ENCODE results near the gene PXYLP1. TPM values are rescaled to one million over a fixed set of nuclear protein-coding genes. Genes with fewer than 3 reads are reported as not detected.

Gene PXYLP1
- total RNA-seq, 1 experiment from 2014 or later: 16.3 TPM

- CTCF ChIA-PET: interaction anchor here (0.7 to 1.7 kb wide), 6 partner anchors 9 to 126 kb away, joined by 3 to 15 read pairs (median 4); partner anchors contain the start of gene ZBTB38
- H3K4me3 Mint-ChIP-seq (ENCODE audit: low read depth, unreplicated experiment): peak overlapping the region; percentile 37
- BruUV-seq (replicated peaks): no TSS peak
- intact Hi-C loops (cut with micrococcal nuclease; ENCODE audit: unreplicated experiment): no loop called here
- H3K9me3 Mint-ChIP-seq (ENCODE audit: low read depth, unreplicated experiment): no peaks in the 10 kb centered on the region
- no peak for TF ChIP-seq CTCF (IDR thresholded peaks at IDR 0.05; ENCODE audit: unreplicated experiment)
- H3K27ac Mint-ChIP-seq (ENCODE audit: unreplicated experiment): peak overlapping the region; percentile 40
- H3K36me3 Mint-ChIP-seq (ENCODE audit: insufficient read depth, unreplicated experiment): no peaks in the 10 kb centered on the region
- DNase-seq: no peak
- H3K27me3 Mint-ChIP-seq (ENCODE audit: unreplicated experiment): no peaks in the 10 kb centered on the region
- H3K4me1 Mint-ChIP-seq (ENCODE audit: low read depth, unreplicated experiment): peaks cover 55% of the 10 kb centered on the region
These were observed 94.5 kb downstream of the PXYLP1 start for GRCh38 chr3:141326123-141326522.

GRCh38 chr3:141326626-141327025, 95.0 kb downstream of the PXYLP1 start:
- CTCF ChIA-PET: interaction anchor here (1.0 to 1.7 kb wide), 4 partner anchors 9 to 126 kb away, joined by 3 to 15 read pairs (median 4); no protein-coding TSS in a partner anchor
- DNase-seq: no peak
- no peak for TF ChIP-seq CTCF (IDR thresholded peaks at IDR 0.05; ENCODE audit: unreplicated experiment)
- no peaks in the 10 kb centered on the region for H3K27me3 Mint-ChIP-seq (ENCODE audit: unreplicated experiment)
- intact Hi-C loops (cut with micrococcal nuclease; ENCODE audit: unreplicated experiment): no loop called here
- no peaks in the 10 kb centered on the region for H3K36me3 Mint-ChIP-seq (ENCODE audit: insufficient read depth, unreplicated experiment)
- no peaks in the 10 kb centered on the region for H3K9me3 Mint-ChIP-seq (ENCODE audit: low read depth, unreplicated experiment)
- peak overlapping the region; percentile 37 for H3K4me3 Mint-ChIP-seq (ENCODE audit: low read depth, unreplicated experiment)
- peak overlapping the region; percentile 40 for H3K27ac Mint-ChIP-seq (ENCODE audit: unreplicated experiment)
- no TSS peak for BruUV-seq (replicated peaks)
- H3K4me1 Mint-ChIP-seq (ENCODE audit: low read depth, unreplicated experiment): peaks cover 55% of the 10 kb centered on the region

- Mint-ChIP-seq H3K9me3 (ENCODE audit: low read depth, unreplicated experiment) (no peaks in the 10 kb centered on the region), H3K4me1 (ENCODE audit: low read depth, unreplicated experiment) (peaks cover 61% of the 10 kb centered on the region), H3K27me3 (ENCODE audit: unreplicated experiment) (no peaks in the 10 kb centered on the region), H3K36me3 (ENCODE audit: insufficient read depth, unreplicated experiment) (no peaks in the 10 kb centered on the region), H3K27ac (ENCODE audit: unreplicated experiment) (no peak overlapping the region), H3K4me3 (ENCODE audit: low read depth, unreplicated experiment) (no peak overlapping the region)
- CTCF ChIA-PET: interaction anchor here (1.0 to 1.3 kb wide), 3 partner anchors 9 to 17 kb away, joined by 3 to 4 read pairs (median 3); no protein-coding TSS in a partner anchor
- TF ChIP-seq CTCF (IDR thresholded peaks at IDR 0.05; ENCODE audit: unreplicated experiment): no peak
- intact Hi-C loops (cut with micrococcal nuclease; ENCODE audit: unreplicated experiment): no loop called here
- no TSS peak for BruUV-seq (replicated peaks)
- DNase-seq: no peak
These were observed 96.9 kb downstream of the PXYLP1 start for GRCh38 chr3:141328286-141329166.

- no peak for TF ChIP-seq CTCF (IDR thresholded peaks at IDR 0.05; ENCODE audit: unreplicated experiment)
- no peaks in the 10 kb centered on the region for H3K36me3 Mint-ChIP-seq (ENCODE audit: insufficient read depth, unreplicated experiment)
- no peaks in the 10 kb centered on the region for H3K9me3 Mint-ChIP-seq (ENCODE audit: low read depth, unreplicated experiment)
- no TSS peak for BruUV-seq (replicated peaks)
- CTCF ChIA-PET: interaction anchor here (1.3 kb wide), 1 partner anchor 19 kb away, joined by 6 read pairs; no protein-coding TSS in a partner anchor
- no peaks in the 10 kb centered on the region for H3K27me3 Mint-ChIP-seq (ENCODE audit: unreplicated experiment)
- intact Hi-C loops (cut with micrococcal nuclease; ENCODE audit: unreplicated experiment): no loop called here
- H3K4me1 Mint-ChIP-seq (ENCODE audit: low read depth, unreplicated experiment): peaks cover 44% of the 10 kb centered on the region
- no peak overlapping the region for H3K4me3 Mint-ChIP-seq (ENCODE audit: low read depth, unreplicated experiment)
- DNase-seq: no peak
- no peak overlapping the region for H3K27ac Mint-ChIP-seq (ENCODE audit: unreplicated experiment)
These were observed 98.6 kb downstream of the PXYLP1 start for GRCh38 chr3:141330235-141330634.
